ENCODE results near the gene PAK6.

DNA sequence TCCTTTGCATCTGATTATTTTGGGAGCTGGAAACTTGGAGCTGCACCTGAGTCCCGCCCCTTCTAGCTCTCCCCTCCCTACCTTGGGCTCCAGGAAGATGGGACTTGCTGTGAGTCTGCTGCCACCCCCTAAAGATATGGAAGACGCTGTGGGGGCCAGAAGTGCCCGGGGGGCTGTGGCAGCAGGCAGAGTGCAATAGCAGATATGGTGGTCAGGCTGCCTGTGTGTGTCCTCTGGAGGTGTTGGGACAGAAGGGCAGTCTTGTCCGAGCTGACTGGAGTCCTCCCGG is 485 bp downstream of the PAK6 start:
- TF ChIP-seq, protein P1, sequence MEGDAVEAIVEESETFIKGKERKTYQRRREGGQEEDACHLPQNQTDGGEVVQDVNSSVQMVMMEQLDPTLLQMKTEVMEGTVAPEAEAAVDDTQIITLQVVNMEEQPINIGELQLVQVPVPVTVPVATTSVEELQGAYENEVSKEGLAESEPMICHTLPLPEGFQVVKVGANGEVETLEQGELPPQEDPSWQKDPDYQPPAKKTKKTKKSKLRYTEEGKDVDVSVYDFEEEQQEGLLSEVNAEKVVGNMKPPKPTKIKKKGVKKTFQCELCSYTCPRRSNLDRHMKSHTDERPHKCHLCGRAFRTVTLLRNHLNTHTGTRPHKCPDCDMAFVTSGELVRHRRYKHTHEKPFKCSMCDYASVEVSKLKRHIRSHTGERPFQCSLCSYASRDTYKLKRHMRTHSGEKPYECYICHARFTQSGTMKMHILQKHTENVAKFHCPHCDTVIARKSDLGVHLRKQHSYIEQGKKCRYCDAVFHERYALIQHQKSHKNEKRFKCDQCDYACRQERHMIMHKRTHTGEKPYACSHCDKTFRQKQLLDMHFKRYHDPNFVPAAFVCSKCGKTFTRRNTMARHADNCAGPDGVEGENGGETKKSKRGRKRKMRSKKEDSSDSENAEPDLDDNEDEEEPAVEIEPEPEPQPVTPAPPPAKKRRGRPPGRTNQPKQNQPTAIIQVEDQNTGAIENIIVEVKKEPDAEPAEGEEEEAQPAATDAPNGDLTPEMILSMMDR (IDR thresholded peaks at IDR 0.05; ENCODE audit: low read length) = no peak
- no peak for TF ChIP-seq EZH2 (optimal IDR thresholded peaks at IDR 0.05; ENCODE audit: low read depth, low read length)
